GM18511 (cell line): ENCODE results near the gene PDK4.
"Not testable (repeated sequence)": the region's sequence is repeated elsewhere in the genome, so short reads cannot be mapped to it uniquely, and the experiment has no call there.

ENCODE experiments used
- ATAC-seq: cut with Tn5 transposase; IDR thresholded peaks from one replicate; pipeline ENCODE4 v1.9.1; 2021; ENCODE audit warnings: mild to moderate bottlenecking, moderate library complexity; ENCODE audit not compliant: unreplicated experiment

The PDK4 gene

GRCh38 chr7:95578299-95578855 lies 17.9 kb downstream of the PDK4 start:
- no peak for ATAC-seq

- ATAC-seq = no peak
Observed at GRCh38 chr7:95577137-95577536, 19.2 kb downstream of the PDK4 start.

- ATAC-seq = no peak
Observed at GRCh38 chr7:95569720-95570119, 26.6 kb downstream of the PDK4 start.

DNA sequence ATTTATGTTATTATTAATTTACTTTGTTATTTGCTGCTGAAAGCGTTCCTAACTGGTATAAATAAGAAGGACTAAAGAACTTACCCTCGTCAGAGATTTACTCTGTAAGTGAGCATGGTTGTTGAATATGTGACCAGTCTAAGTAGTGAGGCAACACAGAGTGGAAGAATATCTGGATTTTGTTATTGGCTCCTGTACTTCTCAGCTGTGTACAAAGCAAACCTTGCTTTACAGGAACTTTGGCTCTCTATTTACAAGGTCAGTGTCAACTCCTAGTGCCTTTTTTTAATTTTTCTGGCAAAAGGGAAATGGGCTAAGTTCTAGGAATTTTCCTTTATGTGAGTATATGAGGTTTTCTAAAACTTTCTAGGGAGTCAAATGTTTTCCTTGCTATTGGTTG lies 35.6 kb downstream of the PDK4 start:
- ATAC-seq = no peak

DNA sequence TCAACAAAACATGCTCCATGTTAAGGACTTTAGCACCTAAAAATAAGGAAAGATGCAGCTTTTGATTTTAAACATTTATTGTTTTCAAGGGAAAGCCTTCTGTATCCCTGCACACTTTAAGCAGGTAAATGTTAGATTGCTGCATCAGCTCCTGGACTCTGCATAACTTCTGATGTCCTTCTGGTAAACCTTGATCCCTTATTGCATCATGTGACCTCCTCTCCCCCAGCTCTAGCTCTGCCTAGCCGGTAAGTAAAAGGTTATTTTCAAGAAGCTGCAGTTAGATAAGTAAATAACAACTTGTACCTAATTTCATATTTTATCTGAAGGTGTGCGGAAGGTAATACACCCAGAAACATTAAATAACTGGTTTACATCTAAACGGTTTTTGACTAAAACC lies 37.5 kb downstream of the PDK4 start:
- no peak for ATAC-seq

DNA sequence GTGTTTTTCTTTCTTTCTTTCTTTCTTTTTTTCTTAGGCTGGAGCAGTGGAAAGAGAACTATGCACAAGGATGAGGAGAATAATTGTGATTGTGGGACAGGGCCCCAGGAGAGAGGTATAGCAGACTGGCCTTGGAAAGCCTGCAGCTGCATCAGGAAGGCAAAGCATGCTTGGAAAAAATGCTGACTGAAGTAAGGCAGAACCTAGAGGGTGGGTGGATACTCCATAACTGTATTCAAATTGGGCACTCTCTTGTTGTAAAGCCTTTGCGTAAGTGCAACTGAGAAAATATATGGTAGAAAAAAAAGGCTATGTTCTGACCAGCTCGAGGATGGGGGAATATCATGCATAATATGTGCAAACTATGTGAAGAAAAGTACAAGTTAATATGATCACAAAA lies 39.5 kb downstream of the PDK4 start:
- no peak for ATAC-seq

- no peak for ATAC-seq
Observed at GRCh38 chr7:95553939-95554338, 42.4 kb downstream of the PDK4 start.

- ATAC-seq = not testable (repeated sequence)
Observed at GRCh38 chr7:95552010-95552926, 44.0 kb downstream of the PDK4 start.

DNA sequence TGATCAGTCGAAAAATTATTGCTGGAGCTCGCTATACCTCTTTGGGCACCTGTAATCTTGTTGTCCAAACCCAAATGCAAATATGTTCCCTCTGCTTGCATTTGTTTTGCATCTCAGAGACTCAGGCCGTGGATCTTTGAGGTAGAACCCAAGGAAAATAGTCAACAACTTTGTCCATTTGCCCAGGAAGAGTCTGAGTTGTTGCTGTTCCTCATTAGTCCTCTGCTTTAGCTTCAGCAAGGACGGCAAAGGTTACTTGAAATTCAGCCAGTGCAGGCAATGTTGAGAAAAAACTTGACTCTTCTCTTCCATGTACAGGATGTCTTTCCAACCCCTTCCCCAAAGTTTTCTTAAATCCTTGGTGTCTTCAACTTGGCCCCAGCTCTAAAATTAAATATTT lies 45.8 kb downstream of the PDK4 start:
- no peak for ATAC-seq

GRCh38 chr7:95549818-95550529 lies 46.3 kb downstream of the PDK4 start:
- ATAC-seq = no peak

- no peak for ATAC-seq
Observed at GRCh38 chr7:95547361-95548348, 48.7 kb downstream of the PDK4 start.

- ATAC-seq = no peak
Observed at GRCh38 chr7:95546647-95547046, 49.7 kb downstream of the PDK4 start.

- ATAC-seq = no peak
Observed at GRCh38 chr7:95545673-95546072, 50.6 kb downstream of the PDK4 start.

DNA sequence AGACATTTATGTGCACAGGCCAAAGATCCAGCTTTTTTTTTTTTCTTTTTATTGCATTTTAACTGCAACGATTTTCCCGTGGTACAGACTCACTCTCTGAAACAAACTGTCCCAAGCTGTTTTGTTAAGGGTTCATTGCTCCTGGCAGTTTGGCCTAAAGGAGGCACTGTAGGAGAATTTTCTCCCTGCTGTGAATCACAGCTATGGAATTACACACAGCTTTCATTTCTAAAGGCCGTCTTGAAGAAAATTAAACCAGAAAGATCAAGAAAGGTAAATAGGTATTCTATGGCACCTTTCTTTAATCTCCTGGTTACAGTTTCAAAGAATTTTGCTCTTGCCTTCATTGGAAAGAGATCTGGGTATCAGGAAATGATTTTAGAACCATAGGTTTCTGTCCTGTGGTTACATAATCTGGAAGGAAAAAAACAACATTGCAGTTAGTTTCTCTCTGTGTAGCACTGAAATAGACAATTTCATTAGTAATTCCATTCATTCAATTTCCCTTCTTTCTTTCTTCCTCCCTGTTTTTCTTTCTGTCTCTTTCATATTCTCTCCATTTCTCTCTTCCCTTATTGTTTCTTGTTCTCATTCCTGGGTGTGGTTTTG lies 51.2 kb downstream of the PDK4 start:
- ATAC-seq = no peak

GRCh38 chr7:95544171-95544570 lies 52.1 kb downstream of the PDK4 start:
- ATAC-seq = no peak

GRCh38 chr7:95543312-95543711 lies 53.0 kb downstream of the PDK4 start:
- ATAC-seq = no peak

DNA sequence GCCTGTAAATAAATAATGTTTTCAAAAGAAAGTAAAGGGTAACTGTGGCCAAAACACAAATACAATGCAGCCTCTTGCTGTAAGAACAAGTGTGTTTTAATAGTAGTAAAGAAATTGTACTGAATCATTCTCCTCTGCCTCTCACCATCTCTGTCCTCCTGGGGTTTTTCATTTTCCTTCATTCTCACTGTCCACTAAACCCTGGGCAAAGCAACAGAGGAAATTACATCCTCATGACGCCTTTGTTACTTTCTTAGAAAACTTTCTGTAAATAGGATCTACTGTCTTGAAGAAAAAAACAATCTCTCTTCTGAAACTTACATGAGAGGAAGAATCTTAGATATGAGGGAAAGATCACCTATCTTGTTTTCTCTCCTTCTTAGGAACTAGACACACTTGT lies 56.0 kb downstream of the PDK4 start:
- no peak for ATAC-seq

- ATAC-seq = no peak
Observed at GRCh38 chr7:95539426-95539825, 56.9 kb downstream of the PDK4 start.

- ATAC-seq = no peak
Observed at GRCh38 chr7:95537468-95537867, 58.8 kb downstream of the PDK4 start.

GRCh38 chr7:95536656-95537311 lies 59.5 kb downstream of the PDK4 start:
- no peak for ATAC-seq
